PC-9 (cell line): ENCODE data around the gene LRATD1. TPM values are rescaled to one million over a fixed set of nuclear protein-coding genes. Genes with fewer than 3 reads are reported as not detected.

Source experiments
- BruUV-seq: library from RNA; stranded (reverse); fragments of 400-500 nt; replicated peaks from 2 replicates; lab custom pipeline; 2021; lab: Mats Ljungman, UMichigan
- CTCF ChIA-PET: fragments of 300-600 bp; sonication (Branson Sonifier 250); formaldehyde crosslinking; loops from one replicate; lab custom pipeline; 2022; ENCODE audit warnings: antibody characterized with exemption; lab: Charles Lee
- POLR2A ChIA-PET: fragments of 300-600 bp; sonication (Branson Sonifier 250); formaldehyde crosslinking; loops from one replicate; lab custom pipeline; 2022; ENCODE audit warnings: antibody characterized with exemption; ENCODE audit not compliant: unreplicated experiment; lab: Charles Lee
- DNase-seq, 2 experiments: peaks; one replicate each; pipeline versions ENCODE4 v3.0.0 to v3.0.0-alpha.2; 2015 to 2022; ENCODE audit warnings: mixed read lengths in 1 of 2
- H2AFZ ChIP-seq: fragments of 200-600 bp; sonication (generic); 2 replicates; pipeline ENCODE4 v1.8.1; 2017; ENCODE audit warnings: antibody characterized with exemption
- H3F3A ChIP-seq: fragments of 200-600 bp; sonication (generic); 2 replicates; pipeline ENCODE4 v1.8.1; 2017; ENCODE audit warnings: antibody characterized with exemption, mild to moderate bottlenecking, low read depth; ENCODE audit not compliant: insufficient read depth
- H3K27ac ChIP-seq: fragments of 200-600 bp; sonication (generic); 2 replicates; pipeline ENCODE4 v1.6.1; 2016; ENCODE audit warnings: mixed run types
- H3K27me3 ChIP-seq: fragments of 200-600 bp; sonication (generic); 2 replicates; pipeline ENCODE4 v1.6.1; 2016; ENCODE audit warnings: low read depth, mixed run types; ENCODE audit not compliant: insufficient read depth
- H3K36me3 ChIP-seq: fragments of 200-600 bp; sonication (generic); 2 replicates; pipeline ENCODE4 v1.6.1; 2016; ENCODE audit warnings: low read depth, mixed run types
- H3K4me1 ChIP-seq: fragments of 200-600 bp; sonication (generic); replicated peaks from 2 replicates; pipeline ENCODE4 v1.6.1; 2016; ENCODE audit warnings: mixed run types; ENCODE audit not compliant: insufficient read depth
- H3K4me2 ChIP-seq: fragments of 200-600 bp; sonication (generic); 2 replicates; pipeline ENCODE4 v1.6.1; 2017; ENCODE audit warnings: mixed run types
- H3K4me3 ChIP-seq: fragments of 200-600 bp; sonication (generic); 2 replicates; pipeline ENCODE4 v1.6.1; 2016; ENCODE audit warnings: mixed run types
- H3K79me2 ChIP-seq: fragments of 200-600 bp; sonication (generic); 2 replicates; pipeline ENCODE4 v1.6.1; 2017; ENCODE audit warnings: low read depth, mixed run types
- H3K9me2 ChIP-seq: fragments of 200-600 bp; sonication (generic); 2 replicates; pipeline ENCODE4 v1.8.1; 2017; ENCODE audit warnings: mild to moderate bottlenecking; ENCODE audit not compliant: insufficient read depth
- H3K9me3 ChIP-seq: fragments of 200-600 bp; sonication (generic); 2 replicates; pipeline ENCODE4 v1.8.1; 2016; ENCODE audit warnings: low read depth; ENCODE audit not compliant: insufficient read depth
- H4K20me1 ChIP-seq: fragments of 200-600 bp; sonication (generic); 2 replicates; pipeline ENCODE4 v1.8.1; 2017; ENCODE audit not compliant: insufficient read depth
- EZH2 ChIP-seq: fragments of 200-600 bp; sonication (generic); IDR thresholded peaks from 2 replicates; pipeline ENCODE4 v1.8.0; 2017; ENCODE audit warnings: antibody characterized with exemption, low read depth
- intact Hi-C: fragments of 100-400 bp; cut with micrococcal nuclease; formaldehyde crosslinking; loops from one replicate; pipeline ENCODE4 v1.10.0; 2022; ENCODE audit not compliant: unreplicated experiment
- total RNA-seq: library from RNA; stranded (reverse); gene quantifications from 2 replicates; pipeline ENCODE4 v1.2.3, GENCODE V29; 2021
- TF ChIP-seq, protein P1 (sequence below): fragments of 200-600 bp; sonication (generic); conservative IDR thresholded peaks from 2 replicates; pipeline ENCODE4 v1.6.1; 2017; ENCODE audit warnings: mixed run types, antibody characterized with exemption, mild to moderate bottlenecking, moderate library complexity

The LRATD1 gene
- total RNA-seq, 1 experiment from 2014 or later: 3.8 TPM

DNA sequence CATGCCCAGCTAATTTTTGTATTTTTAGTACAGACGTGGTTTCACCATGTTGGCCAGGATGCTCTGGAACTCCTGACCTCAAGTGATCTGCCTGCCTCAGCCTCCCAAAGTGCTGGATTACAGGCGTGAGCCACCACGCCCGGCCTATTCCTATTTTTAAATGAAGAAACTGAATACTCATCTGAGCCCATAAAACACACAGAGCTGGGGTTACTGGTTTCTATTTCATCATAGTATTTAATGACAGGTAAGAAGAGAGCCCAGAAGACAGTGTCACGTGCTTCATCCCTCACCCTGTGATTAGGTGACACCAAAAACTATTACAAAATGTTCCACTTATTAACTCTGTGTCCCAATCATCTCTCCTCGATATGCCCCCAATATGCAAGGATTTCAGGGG, 15.6 kb upstream of the LRATD1 start:
- Histone ChIP-seq H3K9me2 (no peaks in the 10 kb centered on the region), H3K27me3 (no peaks in the 10 kb centered on the region), H3K79me2 (no peaks in the 10 kb centered on the region), H3K27ac (no peak overlapping the region), H3K4me1 (no peaks in the 10 kb centered on the region), H3K4me3 (no peak overlapping the region), H2AFZ (no peak overlapping the region), H3K9me3 (no peaks in the 10 kb centered on the region), H4K20me1 (no peaks in the 10 kb centered on the region), H3K4me2 (no peak overlapping the region), H3F3A (no peaks in the 10 kb centered on the region), H3K36me3 (no peaks in the 10 kb centered on the region)
- TF ChIP-seq, protein P1, sequence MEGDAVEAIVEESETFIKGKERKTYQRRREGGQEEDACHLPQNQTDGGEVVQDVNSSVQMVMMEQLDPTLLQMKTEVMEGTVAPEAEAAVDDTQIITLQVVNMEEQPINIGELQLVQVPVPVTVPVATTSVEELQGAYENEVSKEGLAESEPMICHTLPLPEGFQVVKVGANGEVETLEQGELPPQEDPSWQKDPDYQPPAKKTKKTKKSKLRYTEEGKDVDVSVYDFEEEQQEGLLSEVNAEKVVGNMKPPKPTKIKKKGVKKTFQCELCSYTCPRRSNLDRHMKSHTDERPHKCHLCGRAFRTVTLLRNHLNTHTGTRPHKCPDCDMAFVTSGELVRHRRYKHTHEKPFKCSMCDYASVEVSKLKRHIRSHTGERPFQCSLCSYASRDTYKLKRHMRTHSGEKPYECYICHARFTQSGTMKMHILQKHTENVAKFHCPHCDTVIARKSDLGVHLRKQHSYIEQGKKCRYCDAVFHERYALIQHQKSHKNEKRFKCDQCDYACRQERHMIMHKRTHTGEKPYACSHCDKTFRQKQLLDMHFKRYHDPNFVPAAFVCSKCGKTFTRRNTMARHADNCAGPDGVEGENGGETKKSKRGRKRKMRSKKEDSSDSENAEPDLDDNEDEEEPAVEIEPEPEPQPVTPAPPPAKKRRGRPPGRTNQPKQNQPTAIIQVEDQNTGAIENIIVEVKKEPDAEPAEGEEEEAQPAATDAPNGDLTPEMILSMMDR: no peak
- no peak for TF ChIP-seq EZH2
- POLR2A ChIA-PET: no interaction called here
- CTCF ChIA-PET: no interaction called here
- no peak for DNase-seq
- BruUV-seq: no TSS peak
- intact Hi-C loops: no loop called here

DNA sequence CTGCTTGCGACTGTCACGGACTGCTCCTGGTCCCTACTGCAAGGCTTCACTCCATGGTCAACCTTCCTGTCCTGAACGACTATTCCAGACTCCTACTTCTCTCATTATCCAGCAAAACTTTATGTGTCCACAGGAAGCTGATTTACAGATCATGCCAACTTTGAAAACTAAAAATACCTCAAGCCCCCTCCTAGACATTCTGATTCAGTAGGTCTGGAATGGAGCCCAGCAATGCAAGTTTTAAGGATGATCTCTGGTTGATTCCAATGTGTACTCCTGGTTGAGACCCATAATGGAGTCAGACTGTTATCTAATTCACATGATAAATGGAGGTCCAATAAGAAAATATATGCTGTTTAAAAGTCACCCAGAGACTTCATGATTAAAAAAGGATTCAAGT, 13.1 kb upstream of the LRATD1 start:
- Histone ChIP-seq H3K4me2 (no peak overlapping the region), H2AFZ (no peak overlapping the region), H3K79me2 (no peaks in the 10 kb centered on the region), H3K4me1 (no peaks in the 10 kb centered on the region), H3K9me3 (no peaks in the 10 kb centered on the region), H3F3A (no peaks in the 10 kb centered on the region), H3K36me3 (no peaks in the 10 kb centered on the region), H3K9me2 (no peaks in the 10 kb centered on the region), H4K20me1 (no peaks in the 10 kb centered on the region), H3K4me3 (no peak overlapping the region), H3K27ac (no peak overlapping the region), H3K27me3 (no peaks in the 10 kb centered on the region)
- ChIA-PET POLR2A (no interaction called here), CTCF (no interaction called here)
- no TSS peak for BruUV-seq
- TF ChIP-seq EZH2: no peak
- TF ChIP-seq, protein P1: no peak
- intact Hi-C loops: no loop called here
- no peak for DNase-seq

DNA sequence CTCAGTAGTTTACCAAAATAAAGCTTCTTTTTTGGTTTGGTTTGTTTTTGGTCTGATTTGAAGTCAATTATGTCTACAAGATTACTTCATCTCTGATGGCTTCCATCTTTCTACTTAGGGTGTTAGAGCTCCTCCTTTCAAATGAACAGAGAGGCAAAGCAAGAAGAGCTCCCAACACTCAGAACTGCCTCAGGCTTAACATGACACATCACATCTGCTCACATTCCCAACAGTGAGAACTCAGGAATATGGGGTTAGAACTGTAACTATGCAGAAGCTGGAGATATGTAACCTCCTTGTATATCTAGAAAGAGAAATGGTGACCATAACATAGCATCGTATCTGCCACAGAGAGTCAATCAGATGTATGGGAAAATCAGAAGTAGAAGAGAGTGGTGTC, 11.4 kb upstream of the LRATD1 start:
- Histone ChIP-seq H3K27me3 (no peaks in the 10 kb centered on the region), H3F3A (no peaks in the 10 kb centered on the region), H4K20me1 (no peaks in the 10 kb centered on the region), H3K27ac (no peak overlapping the region), H3K4me2 (no peak overlapping the region), H2AFZ (no peak overlapping the region), H3K79me2 (no peaks in the 10 kb centered on the region), H3K9me2 (no peaks in the 10 kb centered on the region), H3K9me3 (no peaks in the 10 kb centered on the region), H3K4me1 (no peaks in the 10 kb centered on the region), H3K4me3 (no peak overlapping the region), H3K36me3 (no peaks in the 10 kb centered on the region)
- TF ChIP-seq, protein P1: no peak
- no peak for TF ChIP-seq EZH2
- no TSS peak for BruUV-seq
- intact Hi-C loops: no loop called here
- no peak for DNase-seq
- CTCF ChIA-PET: no interaction called here
- POLR2A ChIA-PET: no interaction called here
